ENCODE measurements around the gene PLA2G6. TPM values are rescaled to one million over a fixed set of nuclear protein-coding genes. Genes with fewer than 3 reads are reported as not detected.

Gene PLA2G6
- total and polyA plus RNA-seq, 2 of the 13 experiments (the other 11 are each of a cell fraction or from before 2014, with no cell fraction given): 4.8 to 11.5 TPM

GRCh38 chr22:38220163-38220562, 38.5 kb upstream of the PLA2G6 start (continued):
- TF ChIP-seq, protein P1, sequence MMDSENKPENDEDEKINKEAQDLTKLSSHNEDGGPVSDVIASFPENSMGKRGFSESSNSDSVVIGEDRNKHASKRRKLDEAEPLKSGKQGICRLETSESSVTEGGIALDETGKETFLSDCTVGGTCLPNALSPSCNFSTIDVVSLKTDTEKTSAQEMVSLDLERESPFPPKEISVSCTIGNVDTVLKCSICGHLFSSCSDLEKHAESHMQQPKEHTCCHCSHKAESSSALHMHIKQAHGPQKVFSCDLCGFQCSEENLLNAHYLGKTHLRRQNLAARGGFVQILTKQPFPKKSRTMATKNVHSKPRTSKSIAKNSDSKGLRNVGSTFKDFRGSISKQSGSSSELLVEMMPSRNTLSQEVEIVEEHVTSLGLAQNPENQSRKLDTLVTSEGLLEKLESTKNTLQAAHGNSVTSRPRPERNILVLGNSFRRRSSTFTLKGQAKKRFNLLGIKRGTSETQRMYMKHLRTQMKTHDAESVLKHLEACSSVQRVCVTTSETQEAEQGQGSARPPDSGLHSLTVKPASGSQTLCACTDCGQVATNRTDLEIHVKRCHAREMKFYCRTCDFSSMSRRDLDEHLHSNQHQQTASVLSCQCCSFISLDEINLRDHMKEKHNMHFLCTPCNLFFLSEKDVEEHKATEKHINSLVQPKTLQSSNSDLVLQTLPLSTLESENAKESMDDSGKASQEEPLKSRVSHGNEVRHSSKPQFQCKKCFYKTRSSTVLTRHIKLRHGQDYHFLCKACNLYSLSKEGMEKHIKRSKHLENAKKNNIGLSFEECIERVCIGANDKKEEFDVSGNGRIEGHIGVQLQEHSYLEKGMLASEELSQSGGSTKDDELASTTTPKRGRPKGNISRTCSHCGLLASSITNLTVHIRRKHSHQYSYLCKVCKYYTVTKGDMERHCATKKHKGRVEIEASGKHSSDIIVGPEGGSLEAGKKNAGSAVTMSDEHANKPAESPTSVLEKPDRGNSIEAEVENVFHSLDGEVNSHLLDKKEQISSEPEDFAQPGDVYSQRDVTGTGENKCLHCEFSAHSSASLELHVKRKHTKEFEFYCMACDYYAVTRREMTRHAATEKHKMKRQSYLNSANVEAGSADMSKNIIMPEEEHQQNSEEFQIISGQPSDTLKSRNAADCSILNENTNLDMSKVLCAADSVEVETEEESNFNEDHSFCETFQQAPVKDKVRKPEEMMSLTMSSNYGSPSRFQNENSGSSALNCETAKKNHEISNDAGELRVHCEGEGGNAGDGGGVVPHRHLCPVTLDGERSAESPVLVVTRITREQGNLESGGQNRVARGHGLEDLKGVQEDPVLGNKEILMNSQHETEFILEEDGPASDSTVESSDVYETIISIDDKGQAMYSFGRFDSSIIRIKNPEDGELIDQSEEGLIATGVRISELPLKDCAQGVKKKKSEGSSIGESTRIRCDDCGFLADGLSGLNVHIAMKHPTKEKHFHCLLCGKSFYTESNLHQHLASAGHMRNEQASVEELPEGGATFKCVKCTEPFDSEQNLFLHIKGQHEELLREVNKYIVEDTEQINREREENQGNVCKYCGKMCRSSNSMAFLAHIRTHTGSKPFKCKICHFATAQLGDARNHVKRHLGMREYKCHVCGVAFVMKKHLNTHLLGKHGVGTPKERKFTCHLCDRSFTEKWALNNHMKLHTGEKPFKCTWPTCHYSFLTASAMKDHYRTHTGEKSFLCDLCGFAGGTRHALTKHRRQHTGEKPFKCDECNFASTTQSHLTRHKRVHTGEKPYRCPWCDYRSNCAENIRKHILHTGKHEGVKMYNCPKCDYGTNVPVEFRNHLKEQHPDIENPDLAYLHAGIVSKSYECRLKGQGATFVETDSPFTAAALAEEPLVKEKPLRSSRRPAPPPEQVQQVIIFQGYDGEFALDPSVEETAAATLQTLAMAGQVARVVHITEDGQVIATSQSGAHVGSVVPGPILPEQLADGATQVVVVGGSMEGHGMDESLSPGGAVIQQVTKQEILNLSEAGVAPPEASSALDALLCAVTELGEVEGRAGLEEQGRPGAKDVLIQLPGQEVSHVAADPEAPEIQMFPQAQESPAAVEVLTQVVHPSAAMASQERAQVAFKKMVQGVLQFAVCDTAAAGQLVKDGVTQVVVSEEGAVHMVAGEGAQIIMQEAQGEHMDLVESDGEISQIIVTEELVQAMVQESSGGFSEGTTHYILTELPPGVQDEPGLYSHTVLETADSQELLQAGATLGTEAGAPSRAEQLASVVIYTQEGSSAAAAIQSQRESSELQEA (CRISPR knock-in tag; IDR thresholded peaks at IDR 0.05; ENCODE audit: not compliant biosample characterization): no peak
- no peak for TF ChIP-seq HMGXB3 (CRISPR knock-in tag; IDR thresholded peaks at IDR 0.05; ENCODE audit: borderline replicate concordance)
